ENCODE results near the gene DNAJB11. TPM values are rescaled to one million over a fixed set of nuclear protein-coding genes. Genes with fewer than 3 reads are reported as not detected.

Gene DNAJB11
- total RNA-seq, 4 donors from 2014 or later, result 19.5 to 40.0 (median 33.5) TPM

GRCh38 chr3:186620213-186621092 lies 49.9 kb downstream of the DNAJB11 start:
- no peak for ATAC-seq
- TF ChIP-seq CTCF (IDR thresholded peaks at IDR 0.05), result no peak
- TF ChIP-seq POLR2A (IDR thresholded peaks at IDR 0.05), result no peak
- no peak for TF ChIP-seq EP300 (IDR thresholded peaks at IDR 0.05)
- no peak for TF ChIP-seq POLR2AphosphoS5 (IDR thresholded peaks at IDR 0.05)
- peaks cover 0 to 10% (median 4%) of the 10 kb centered on the region in 3 donors for H3K4me1 ChIP-seq

GRCh38 chr3:186621894-186622650 lies 51.6 kb downstream of the DNAJB11 start:
- H3K27me3 ChIP-seq, result peaks cover 44% of the 10 kb centered on the region
- WGBS, 2 donors (ENCODE audit: low coverage in 1 of 2), result 60 to 70% methylated on average over 3 to 6 of the region's 7 CpGs
- no peaks in the 10 kb centered on the region for H3K9me3 ChIP-seq
- no peaks in the 10 kb centered on the region for H3K36me3 ChIP-seq
- peaks cover 0 to 5% (median 4%) of the 10 kb centered on the region in 3 donors for H3K4me1 ChIP-seq
- no peak overlapping the region for H3K27ac ChIP-seq
- ATAC-seq, result no peak
- H3K4me3 ChIP-seq, result no peak overlapping the region
- no peak for TF ChIP-seq POLR2A (IDR thresholded peaks at IDR 0.05)
- no peak for TF ChIP-seq EP300 (IDR thresholded peaks at IDR 0.05)
- TF ChIP-seq POLR2AphosphoS5 (IDR thresholded peaks at IDR 0.05), result no peak
- TF ChIP-seq CTCF (IDR thresholded peaks at IDR 0.05), result no peak

More at GRCh38 chr3:186620213-186621092, 49.9 kb downstream of the DNAJB11 start:
- Histone ChIP-seq H3K4me3 (no peak overlapping the region), H3K9me3 (no peaks in the 10 kb centered on the region), H3K36me3 (no peaks in the 10 kb centered on the region), H3K27ac (no peak overlapping the region), H3K27me3 (peaks cover 43% of the 10 kb centered on the region)
- 76 to 82% methylated on average over 3 to 5 of the region's 17 CpGs for WGBS, 2 donors (ENCODE audit: low coverage in 1 of 2)

GRCh38 chr3:186622651-186623310 lies 52.3 kb downstream of the DNAJB11 start:
- no peaks in the 10 kb centered on the region for H3K36me3 ChIP-seq
- ATAC-seq, result no peak
- WGBS, 2 donors (ENCODE audit: low coverage in 1 of 2), result 63 to 67% methylated on average over 1 to 2 of the region's 2 CpGs
- TF ChIP-seq CTCF (IDR thresholded peaks at IDR 0.05) (no peak), EP300 (IDR thresholded peaks at IDR 0.05) (no peak), POLR2A (IDR thresholded peaks at IDR 0.05) (no peak), POLR2AphosphoS5 (IDR thresholded peaks at IDR 0.05) (no peak)
- H3K27ac ChIP-seq, result no peak overlapping the region
- H3K4me3 ChIP-seq, result no peak overlapping the region
- no peaks in the 10 kb centered on the region for H3K9me3 ChIP-seq
- H3K4me1 ChIP-seq, result no peaks in the 10 kb centered on the region
- H3K27me3 ChIP-seq, result peaks cover 38% of the 10 kb centered on the region

GRCh38 chr3:186624598-186624997 lies 54.1 kb downstream of the DNAJB11 start:
- no peaks in the 10 kb centered on the region for H3K36me3 ChIP-seq
- H3K9me3 ChIP-seq, result no peaks in the 10 kb centered on the region
- H3K27me3 ChIP-seq, result peaks cover 23% of the 10 kb centered on the region
- no peak overlapping the region for H3K27ac ChIP-seq
- TF ChIP-seq EP300 (IDR thresholded peaks at IDR 0.05) (no peak), CTCF (IDR thresholded peaks at IDR 0.05) (no peak), POLR2AphosphoS5 (IDR thresholded peaks at IDR 0.05) (no peak), POLR2A (IDR thresholded peaks at IDR 0.05) (no peak)
- no peaks in the 10 kb centered on the region for H3K4me1 ChIP-seq
- WGBS, 2 donors (ENCODE audit: low coverage in 1 of 2), result 63 to 75% methylated on average over 2 to 4 of the region's 4 CpGs
- no peak for ATAC-seq
- H3K4me3 ChIP-seq, result no peak overlapping the region
